IPS-18c (cell line): ENCODE data around the gene PHKG2.
"Not testable (repeated sequence)": the region's sequence is repeated elsewhere in the genome, so short reads cannot be mapped to it uniquely, and the experiment has no call there.

ENCODE experiments used
- H3K4me3 ChIP-seq: 2 replicates; pipeline ENCODE4 v1.7.0; 2013; ENCODE audit warnings: low read depth, mild to moderate bottlenecking, low read length, moderate library complexity; ENCODE audit not compliant: insufficient read depth
- H3K9me3 ChIP-seq: one replicate; pipeline ENCODE4 v1.6.1; 2013; ENCODE audit warnings: mild to moderate bottlenecking, low read length, moderate library complexity; ENCODE audit not compliant: control insufficient read depth, insufficient read depth

Gene PHKG2, protein sequence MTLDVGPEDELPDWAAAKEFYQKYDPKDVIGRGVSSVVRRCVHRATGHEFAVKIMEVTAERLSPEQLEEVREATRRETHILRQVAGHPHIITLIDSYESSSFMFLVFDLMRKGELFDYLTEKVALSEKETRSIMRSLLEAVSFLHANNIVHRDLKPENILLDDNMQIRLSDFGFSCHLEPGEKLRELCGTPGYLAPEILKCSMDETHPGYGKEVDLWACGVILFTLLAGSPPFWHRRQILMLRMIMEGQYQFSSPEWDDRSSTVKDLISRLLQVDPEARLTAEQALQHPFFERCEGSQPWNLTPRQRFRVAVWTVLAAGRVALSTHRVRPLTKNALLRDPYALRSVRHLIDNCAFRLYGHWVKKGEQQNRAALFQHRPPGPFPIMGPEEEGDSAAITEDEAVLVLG

DNA sequence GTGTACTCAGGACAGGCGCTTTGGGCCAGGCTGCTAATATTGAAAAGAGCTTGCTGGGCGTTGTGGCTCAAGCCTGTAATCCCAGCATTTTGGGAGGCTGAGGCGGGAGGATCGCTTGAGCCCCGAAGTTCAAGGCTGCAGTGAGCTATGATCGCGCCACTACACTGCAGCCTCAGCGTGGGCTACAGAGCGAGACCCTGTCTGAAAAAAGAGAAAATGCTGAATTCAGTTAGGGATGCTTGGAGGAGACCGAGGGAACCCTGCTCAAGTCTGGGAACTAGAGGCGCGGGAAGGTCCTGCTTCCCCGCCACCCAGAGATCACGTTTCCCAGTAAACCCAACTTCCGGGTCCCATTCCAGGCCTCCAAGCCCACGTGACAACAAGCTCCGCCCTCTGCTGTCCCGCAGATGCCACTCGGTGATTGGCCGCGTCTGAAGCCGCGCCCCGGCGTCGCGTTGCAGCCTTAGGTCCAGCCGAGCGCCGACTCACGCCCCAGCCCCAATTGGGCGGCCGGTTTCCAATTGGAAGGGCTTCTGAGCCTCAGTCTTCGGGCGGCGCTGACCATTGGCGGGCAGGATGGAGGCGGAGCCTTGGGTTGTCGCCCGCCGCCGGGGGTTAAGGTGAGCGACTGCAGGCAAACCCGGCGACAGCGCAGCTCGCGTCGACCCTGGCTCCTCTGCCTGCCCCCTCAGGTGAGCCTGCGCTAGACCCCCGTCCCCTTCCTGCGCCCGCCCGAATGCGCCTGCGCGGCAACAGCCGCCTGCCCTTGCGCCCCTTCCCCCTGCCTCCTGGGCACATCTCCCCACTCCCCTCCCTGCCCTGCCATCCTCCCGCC, at the start of gene PHKG2:
TSS of gene PHKG2 (plus strand) at position 627 of the 835 bp plus-strand sequence. CDS start 396 bp downstream, outside the sequence.
- no peaks in the 10 kb centered on the region for H3K9me3 ChIP-seq
- H3K4me3 ChIP-seq: peak within 1 kb of the TSS; percentile 77

DNA sequence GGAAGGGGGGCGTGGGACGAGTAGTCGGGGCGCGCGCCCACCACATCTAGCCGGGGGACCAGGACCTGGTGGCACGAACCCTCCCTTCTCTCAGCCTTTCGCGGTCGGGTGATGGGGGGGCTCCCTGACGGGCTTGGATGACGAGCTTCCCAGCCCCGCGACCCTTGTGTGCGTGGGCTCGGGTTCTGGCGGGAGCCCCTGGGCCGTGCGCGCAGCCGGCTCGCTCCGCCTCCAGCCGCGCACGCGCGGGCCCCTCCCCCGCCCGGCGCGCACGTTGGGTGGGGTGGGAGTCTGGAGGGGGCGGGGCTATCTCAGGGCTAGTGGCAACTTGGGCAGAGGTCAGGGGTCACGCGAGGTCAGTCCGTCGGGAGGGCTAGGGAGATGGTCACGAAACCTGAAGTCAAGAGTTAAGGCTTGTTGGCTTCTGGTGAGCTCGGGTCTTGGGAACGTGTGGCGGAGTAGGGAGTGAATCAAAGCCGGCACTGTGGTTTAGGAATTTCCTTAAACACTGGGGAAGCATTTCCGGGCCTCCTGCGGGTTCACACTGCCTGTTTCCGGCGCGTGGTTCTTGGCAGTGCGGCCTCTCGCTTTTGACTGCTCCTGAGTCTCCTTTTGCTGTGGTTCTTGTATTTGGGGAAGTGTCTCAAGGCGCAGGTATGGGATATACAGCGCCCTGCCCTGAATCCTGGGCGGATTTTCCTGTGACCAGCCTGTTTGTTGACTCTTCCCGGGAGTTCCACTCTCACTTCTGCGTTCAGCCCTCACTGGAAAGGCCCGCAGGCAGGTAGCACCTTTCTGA, 49.2 kb upstream of the PHKG2 start, which contains the start of gene SRCAP:
TSS of gene SRCAP (plus strand) at position 356 of the 799 bp plus-strand sequence. CDS start 1,654 bp downstream, outside the sequence.
- Histone ChIP-seq H3K9me3 (no peaks in the 10 kb centered on the region), H3K4me3 (peak within 1 kb of the TSS; percentile 98)

DNA sequence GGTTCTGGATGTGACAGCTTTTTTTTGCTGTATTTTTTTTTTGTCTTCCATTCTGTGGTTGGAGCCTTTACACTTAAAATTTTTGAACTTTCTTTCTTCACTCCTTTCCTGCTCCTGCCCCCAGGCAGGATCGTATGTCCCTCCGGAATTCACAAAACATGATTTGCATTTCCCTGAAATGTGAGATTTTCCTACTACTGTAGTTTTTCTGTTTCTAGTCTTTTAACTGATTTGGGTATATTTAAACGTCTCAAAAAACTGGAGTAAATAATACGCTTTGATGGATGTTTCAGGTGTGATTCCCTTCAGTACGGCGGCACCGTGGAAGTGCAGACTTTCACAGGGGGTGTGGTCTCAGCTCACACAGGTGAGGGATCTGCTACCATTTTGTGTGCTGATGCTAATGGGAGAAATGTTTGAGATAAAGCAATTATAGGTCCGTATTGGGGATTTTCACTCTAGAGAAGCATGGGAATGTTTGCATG, 48.6 kb upstream of the PHKG2 start:
- H3K4me3 ChIP-seq: peak overlapping the region; percentile 98

DNA sequence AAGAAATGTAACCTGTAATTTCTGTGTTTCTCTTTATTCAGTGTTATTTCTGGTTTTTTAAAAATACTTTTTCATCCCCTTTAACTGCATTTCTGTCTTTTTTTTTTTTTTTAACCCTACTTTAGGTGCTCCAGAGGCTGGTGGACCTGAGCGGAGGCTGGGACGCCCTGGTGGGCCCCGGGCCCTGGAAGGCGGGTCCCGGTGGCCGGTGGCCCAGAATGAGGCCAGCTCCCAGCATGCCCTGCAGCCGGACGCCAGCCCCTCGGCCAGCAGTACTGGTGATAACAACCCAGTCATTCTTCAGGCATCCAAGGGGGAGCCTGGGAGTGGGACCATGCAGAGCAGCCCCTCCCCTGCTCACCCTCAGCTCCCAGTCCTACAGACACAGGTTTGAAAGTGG, 47.7 kb upstream of the PHKG2 start:
- Histone ChIP-seq H3K9me3 (no peaks in the 10 kb centered on the region), H3K4me3 (no peak overlapping the region)

More for the DNA sequence above, 48.6 kb upstream of the PHKG2 start:
- H3K9me3 ChIP-seq: no peaks in the 10 kb centered on the region

DNA sequence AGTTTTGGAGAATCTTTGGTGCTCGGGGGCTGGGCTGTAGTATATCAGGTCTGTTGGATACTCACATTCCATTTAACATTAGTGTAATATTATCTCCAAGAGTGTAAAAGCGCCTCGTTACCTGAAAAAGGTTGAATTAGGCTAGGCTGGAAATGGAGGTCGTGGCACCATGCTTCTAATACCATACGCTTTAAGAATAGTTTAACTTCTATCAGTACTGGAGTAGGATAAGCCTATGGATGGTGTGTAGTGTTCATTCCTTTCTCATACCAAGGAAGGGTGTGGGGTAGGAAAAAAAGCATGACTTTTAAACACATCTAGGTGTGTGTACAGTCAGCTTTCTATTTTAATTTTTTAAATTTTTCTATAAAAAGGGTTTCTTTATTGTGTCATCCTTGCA, 47.3 kb upstream of the PHKG2 start:
- Histone ChIP-seq H3K4me3 (no peak overlapping the region), H3K9me3 (no peaks in the 10 kb centered on the region)

DNA sequence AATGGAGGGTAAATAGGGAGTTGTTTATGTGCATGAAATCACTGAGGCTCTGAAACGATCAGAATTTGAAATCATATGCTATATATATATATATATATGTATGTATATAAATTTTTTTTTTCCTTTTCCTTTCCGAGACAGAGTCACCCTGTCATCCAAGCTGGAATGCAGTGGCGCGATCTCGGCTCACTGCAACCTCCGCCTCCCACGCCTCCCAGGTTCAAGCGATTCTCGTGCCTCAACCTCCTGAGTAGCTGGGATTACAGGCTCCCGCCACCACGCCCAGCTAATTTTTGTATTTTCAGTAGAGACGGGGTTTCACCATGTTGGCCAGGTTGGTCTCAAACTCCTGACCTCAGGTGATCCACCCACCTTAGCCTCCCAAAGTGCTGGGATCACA, 45.2 kb upstream of the PHKG2 start:
- not testable (repeated sequence) for H3K9me3 ChIP-seq, H3K4me3 ChIP-seq

DNA sequence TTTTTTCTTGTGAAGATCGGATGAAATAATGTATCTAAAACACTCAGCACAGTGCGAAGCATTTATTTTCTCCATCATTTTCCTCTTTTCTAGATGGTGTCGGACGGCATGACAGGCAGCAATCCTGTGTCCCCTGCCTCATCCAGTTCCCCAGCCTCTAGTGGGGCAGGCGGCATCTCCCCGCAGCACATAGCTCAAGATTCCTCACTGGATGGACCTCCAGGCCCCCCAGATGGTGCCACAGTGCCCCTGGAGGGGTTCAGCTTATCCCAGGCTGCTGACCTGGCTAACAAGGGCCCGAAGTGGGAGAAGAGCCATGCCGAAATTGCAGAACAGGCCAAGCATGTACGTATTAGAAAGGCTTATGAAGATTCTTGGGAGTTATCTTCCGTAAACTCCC, 44.3 kb upstream of the PHKG2 start:
- Histone ChIP-seq H3K9me3 (no peaks in the 10 kb centered on the region), H3K4me3 (no peak overlapping the region)

DNA sequence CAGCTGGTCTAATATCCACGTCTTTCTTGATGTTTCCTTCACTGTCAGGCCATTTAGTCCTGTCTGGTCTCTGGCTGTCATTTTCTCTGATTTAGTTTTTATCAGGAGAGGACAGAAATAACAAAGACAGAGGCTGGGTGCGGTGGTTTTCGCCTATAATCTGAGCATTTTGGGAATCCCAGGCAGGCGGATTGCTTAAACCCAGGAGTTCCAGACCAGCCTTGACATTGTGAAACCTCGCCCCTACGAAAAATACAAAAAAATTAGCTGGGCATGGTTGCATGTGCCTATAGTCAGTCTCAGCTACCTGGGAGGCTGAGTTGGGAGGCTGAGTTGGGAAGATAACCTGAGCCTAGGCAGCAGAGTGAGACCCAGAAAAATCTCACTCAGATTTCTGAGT, 42.2 kb upstream of the PHKG2 start:
- no peaks in the 10 kb centered on the region for H3K9me3 ChIP-seq
- H3K4me3 ChIP-seq: no peak overlapping the region

DNA sequence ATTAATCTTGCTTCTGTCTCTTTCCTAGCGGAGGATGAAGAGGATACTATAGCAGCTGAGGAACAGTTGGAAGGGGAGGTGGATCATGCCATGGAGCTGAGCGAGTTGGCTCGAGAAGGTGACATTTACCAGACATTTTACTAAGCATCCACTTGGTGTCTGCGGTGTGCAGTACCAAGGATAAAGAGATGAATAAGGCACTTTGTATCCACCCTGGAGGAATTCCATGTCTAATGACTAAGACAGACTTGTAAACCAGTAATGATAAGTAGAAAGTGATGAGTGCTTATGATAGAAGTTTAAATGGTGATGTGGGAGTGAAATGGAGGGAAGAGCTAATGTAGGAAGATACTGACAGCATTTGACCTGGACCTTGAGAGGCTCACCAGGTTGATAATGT, 37.3 kb upstream of the PHKG2 start:
- no peaks in the 10 kb centered on the region for H3K9me3 ChIP-seq
- H3K4me3 ChIP-seq: no peak overlapping the region

DNA sequence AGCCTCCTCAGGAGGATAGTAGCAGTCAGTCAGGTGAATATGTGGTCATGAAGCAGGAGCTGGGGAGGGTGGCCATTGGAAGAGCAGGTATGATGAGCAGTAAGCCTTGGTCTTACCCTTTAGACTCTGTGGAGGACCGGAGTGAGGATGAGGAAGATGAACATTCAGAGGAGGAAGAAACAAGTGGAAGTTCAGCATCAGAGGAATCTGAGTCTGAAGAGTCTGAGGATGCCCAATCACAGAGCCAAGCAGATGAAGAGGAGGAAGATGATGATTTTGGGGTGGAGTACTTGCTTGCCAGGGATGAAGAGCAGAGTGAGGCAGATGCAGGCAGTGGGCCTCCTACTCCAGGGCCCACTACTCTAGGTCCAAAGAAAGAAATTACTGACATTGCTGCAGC, 36.5 kb upstream of the PHKG2 start:
- no peak overlapping the region for H3K4me3 ChIP-seq
- no peaks in the 10 kb centered on the region for H3K9me3 ChIP-seq

DNA sequence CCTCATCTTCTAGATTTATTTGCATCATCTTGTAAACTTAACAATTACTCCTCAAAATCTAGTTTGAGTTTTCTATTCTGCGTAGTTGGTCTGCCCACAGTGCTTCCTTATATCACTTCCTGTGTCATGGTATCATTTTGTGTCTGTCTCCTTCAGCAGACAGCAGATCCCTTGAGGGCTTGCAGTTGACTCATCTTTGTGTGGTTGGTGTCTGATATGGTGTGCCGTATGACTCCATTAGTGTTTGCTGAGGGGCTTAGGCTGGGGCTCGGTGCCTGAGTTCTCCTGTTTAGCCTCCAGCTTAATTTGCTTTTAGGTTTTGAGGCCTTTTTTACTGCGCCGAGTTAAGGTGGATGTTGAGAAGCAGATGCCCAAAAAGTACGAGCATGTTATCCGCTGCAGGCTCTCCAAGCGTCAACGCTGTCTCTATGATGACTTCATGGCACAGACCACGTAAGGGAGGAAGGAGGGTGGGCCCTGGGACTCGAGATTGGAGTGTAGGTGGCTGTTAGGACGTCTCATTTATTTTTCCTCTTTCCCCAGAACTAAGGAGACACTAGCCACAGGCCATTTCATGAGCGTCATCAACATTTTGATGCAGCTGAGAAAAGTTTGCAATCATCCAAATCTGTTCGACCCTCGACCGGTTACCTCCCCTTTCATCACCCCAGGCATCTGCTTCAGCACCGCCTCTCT, 32.3 kb upstream of the PHKG2 start:
- Histone ChIP-seq H3K9me3 (no peaks in the 10 kb centered on the region), H3K4me3 (no peak overlapping the region)

DNA sequence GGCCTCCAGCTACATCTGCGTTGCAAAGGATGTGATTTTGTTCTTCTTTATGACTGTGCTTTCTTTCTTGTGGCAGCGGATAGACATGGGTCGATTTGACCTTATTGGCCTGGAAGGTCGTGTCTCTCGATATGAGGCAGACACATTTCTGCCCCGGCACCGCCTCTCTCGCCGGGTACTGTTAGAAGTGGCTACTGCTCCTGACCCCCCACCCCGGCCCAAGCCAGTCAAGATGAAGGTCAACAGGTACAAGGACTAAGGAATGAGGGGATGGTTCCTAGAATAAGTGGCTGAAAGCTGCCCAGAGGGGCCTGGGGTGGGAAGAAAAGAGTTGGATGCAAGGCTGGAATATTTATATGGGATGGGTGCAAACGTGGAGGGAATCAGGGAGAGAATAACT, 28.1 kb upstream of the PHKG2 start:
- Histone ChIP-seq H3K4me3 (no peak overlapping the region), H3K9me3 (no peaks in the 10 kb centered on the region)

DNA sequence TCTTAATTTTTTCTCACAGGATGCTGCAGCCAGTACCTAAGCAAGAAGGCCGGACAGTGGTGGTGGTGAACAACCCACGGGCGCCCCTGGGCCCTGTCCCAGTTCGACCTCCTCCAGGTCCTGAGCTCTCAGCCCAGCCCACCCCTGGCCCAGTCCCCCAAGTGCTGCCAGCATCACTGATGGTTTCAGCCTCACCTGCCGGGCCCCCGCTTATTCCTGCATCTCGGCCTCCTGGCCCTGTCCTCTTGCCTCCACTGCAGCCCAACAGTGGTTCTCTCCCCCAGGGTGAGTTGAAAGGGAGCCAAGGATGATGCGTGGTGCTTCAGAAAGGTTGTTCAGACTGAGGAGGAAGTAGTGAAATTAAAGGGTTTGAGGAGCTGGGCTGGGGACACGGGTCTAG, 27.5 kb upstream of the PHKG2 start:
- no peak overlapping the region for H3K4me3 ChIP-seq
- H3K9me3 ChIP-seq: no peaks in the 10 kb centered on the region

DNA sequence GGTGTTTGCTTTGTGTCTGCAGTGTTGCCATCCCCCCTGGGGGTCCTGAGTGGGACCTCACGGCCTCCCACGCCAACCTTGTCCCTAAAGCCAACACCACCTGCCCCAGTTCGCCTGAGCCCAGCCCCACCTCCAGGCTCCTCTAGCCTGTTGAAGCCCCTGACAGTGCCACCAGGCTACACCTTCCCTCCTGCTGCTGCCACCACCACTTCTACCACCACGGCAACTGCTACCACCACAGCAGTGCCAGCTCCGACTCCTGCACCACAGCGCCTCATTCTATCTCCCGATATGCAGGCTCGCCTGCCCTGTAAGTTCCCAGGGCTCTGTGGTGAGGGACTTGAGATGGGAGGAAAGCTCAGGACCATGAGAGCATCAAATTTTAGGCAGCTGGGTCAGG, 27.1 kb upstream of the PHKG2 start:
- no peaks in the 10 kb centered on the region for H3K9me3 ChIP-seq
- H3K4me3 ChIP-seq: no peak overlapping the region

DNA sequence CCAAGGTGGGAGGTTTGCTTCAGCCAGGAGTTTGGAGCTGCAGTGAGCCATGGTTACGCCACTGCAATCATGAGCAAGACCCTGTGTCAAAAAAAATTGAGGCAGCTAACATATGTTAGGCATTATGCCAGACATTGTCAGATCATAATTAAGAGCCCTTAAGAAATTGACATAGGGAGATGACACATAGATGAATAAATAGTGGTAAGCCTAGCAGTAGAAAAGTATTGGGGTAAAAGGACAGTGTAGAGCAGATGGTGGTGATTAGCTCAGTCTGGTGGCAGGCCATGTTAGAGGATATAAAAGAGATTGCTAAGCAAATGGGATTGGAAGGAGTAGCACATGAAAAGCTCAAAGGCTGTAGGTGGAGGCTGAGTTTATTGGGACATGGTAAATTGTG, 26.6 kb upstream of the PHKG2 start:
- Histone ChIP-seq H3K9me3 (no peaks in the 10 kb centered on the region), H3K4me3 (no peak overlapping the region)

DNA sequence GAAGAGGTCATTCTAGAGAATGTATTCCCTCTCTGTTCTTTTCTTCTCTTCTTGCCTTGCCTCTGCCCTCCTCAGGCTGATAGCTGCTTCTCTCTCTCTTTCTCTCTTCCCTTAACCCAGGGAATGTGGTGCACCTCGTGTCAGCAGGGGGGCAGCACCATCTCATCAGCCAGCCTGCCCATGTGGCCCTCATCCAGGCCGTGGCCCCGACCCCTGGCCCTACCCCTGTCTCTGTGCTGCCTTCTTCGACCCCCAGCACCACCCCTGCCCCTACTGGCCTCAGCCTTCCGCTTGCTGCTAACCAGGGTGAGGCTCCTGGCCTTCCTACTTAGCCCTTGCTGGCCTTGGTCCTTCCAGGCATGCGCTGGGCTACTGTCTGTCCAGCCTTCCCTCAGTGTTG, 25.8 kb upstream of the PHKG2 start:
- no peak overlapping the region for H3K4me3 ChIP-seq
- no peaks in the 10 kb centered on the region for H3K9me3 ChIP-seq

DNA sequence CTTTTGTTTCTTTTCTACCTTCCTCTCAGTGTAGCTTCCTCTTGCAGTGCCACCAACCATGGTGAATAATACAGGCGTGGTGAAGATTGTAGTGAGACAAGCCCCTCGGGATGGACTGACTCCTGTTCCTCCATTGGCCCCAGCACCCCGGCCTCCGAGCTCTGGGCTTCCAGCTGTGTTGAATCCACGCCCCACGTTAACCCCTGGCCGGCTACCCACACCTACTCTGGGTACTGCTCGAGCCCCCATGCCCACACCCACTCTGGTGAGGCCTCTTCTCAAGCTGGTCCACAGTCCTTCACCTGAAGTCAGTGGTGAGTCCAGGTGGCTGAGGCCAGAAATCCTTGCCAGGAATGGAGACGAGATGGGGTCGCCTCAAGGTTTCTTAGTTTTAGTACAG, 25.3 kb upstream of the PHKG2 start:
- no peak overlapping the region for H3K4me3 ChIP-seq

More for the DNA sequence above, 25.3 kb upstream of the PHKG2 start:
- H3K9me3 ChIP-seq: no peaks in the 10 kb centered on the region
